ENCODE measurements around the gene SETD6.
"Not testable (repeated sequence)": the region's sequence is repeated elsewhere in the genome, so short reads cannot be mapped to it uniquely, and the experiment has no call there.

SETD6 gene

GRCh38 chr16:58537124-58537906 lies 22.0 kb downstream of the SETD6 start:
- DNase-seq (ENCODE audit: low spot score) = no peak

DNA sequence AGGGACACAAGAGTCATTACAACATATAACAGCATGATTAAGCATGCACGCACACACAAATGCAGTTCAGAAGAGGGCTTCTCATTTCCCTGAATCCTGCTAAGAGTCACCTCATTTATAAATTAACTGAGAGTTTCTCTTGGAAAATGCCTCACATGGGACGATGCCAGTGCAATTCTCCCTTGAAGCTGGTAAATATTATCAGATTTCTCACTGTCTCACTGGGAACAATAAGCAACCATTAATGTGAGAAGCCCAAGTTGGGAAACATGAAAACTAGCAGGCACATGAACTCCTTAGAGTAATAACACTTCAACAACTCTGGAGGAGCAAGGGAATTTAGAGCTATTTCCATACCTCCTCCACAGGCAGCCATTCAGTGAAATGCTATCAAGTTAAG lies 26.4 kb downstream of the SETD6 start:
- DNase-seq (ENCODE audit: low spot score) = no peak

DNA sequence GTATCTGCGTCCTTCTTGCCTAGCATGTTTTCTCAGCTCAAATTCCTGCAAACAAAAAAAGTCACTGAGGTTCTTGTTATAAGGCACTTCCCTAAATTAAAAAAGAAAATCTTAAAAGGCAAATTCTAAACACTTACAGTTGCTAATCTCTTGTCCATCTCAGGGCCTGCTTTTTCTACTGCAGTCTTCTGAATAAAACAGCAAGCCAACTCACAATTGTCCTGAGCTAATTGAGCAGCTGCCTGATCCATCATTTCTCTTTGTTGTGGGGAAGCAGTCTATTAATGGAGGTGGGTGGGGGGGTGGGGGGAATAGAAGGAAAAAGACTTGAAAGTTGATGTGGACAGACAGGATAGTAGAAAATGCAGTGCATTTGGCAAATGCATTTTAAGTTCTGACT lies 27.0 kb downstream of the SETD6 start:
- no peak for DNase-seq (ENCODE audit: low spot score)

DNA sequence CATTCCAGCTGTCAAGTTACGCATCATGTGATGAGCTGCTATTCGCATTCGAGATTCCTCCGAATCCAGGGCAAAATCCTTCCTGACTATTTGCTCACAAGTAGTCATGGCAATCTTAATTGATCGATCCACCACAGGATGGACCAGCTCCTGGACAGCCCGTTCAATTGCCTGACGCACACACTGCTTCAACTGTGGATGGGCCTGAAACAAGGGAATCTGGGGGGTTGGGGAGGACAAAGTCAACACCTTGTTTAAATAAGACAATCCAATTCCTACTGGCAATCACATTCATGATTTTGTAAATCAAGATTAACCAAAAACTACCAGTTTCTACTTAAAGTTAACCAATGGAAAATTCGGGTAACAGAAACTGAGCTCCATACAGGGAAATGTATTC lies 28.4 kb downstream of the SETD6 start:
- DNase-seq (ENCODE audit: low spot score) = no peak

- DNase-seq (ENCODE audit: low spot score) = no peak
Measured at GRCh38 chr16:58548378-58548777, 33.1 kb downstream of the SETD6 start.

- no peak for DNase-seq (ENCODE audit: low spot score)
Measured at GRCh38 chr16:58551496-58551895, 36.2 kb downstream of the SETD6 start.

- no peak for DNase-seq (ENCODE audit: low spot score)
Measured at GRCh38 chr16:58556678-58557077, 41.4 kb downstream of the SETD6 start.

DNA sequence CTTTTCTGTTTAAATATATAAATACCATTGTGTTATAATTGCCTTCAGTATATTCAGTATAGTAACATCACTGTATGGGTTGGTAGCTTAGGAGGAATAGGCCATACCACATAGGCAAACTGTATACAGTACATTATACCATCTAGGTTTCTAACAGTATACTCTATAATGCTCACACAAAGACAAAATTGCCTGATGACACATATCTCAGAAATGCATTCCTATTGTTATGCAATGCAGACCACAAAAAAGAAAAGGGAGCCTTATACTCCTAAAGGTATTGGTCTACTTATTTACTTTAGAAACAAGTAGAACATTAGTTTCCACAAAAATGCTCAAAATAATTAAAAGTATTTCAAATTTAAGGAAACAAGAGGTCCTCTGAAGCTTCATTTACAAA lies 47.9 kb downstream of the SETD6 start:
- no peak for DNase-seq (ENCODE audit: low spot score)

GRCh38 chr16:58563775-58564174 lies 48.5 kb downstream of the SETD6 start:
- no peak for DNase-seq (ENCODE audit: low spot score)

DNA sequence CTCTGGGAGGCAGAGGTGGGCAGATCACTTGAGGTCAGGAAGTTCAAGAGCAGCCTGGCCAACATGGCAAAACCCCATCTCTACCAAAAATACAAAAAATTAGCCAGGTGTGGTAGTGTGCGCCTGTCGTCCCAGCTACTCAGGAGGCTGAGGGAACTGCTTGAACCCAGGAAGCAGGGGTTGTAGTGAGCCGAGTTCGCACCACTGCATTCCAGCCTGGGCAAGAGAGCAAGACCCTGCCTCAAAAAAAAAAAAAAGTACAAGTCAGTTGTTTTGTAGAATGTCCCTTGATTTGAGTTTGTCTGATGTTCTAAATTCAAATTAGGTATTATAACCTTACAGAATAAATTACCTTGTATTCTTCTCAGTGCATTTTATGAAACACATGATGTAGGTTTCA lies 50.4 kb downstream of the SETD6 start:
- not testable (repeated sequence) for DNase-seq (ENCODE audit: low spot score)
